NK-92 (cell line): Measurements from ENCODE around the gene IRS2.

Experiments
- DNase-seq: peaks from one replicate; lab custom pipeline; 2025; ENCODE audit not compliant: unreplicated experiment; lab: John Stamatoyannopoulos, UW

Gene IRS2

GRCh38 chr13:109803825-109804224, 17.4 kb upstream of the IRS2 start:
- no peak for DNase-seq

- DNase-seq: no peak
Measured at GRCh38 chr13:109802936-109803335, 16.6 kb upstream of the IRS2 start.

- no peak for DNase-seq
Measured at GRCh38 chr13:109795011-109795410, 8.6 kb upstream of the IRS2 start.

GRCh38 chr13:109794095-109794494, 7.7 kb upstream of the IRS2 start:
- DNase-seq: no peak

- DNase-seq: no peak
Measured at GRCh38 chr13:109792416-109793059, 6.2 kb upstream of the IRS2 start.

- no peak for DNase-seq
Measured at GRCh38 chr13:109790942-109791605, 4.7 kb upstream of the IRS2 start.

GRCh38 chr13:109790086-109790485, 3.7 kb upstream of the IRS2 start:
- no peak for DNase-seq

GRCh38 chr13:109789262-109789661, 2.9 kb upstream of the IRS2 start:
- no peak for DNase-seq

- DNase-seq: no peak
Measured at GRCh38 chr13:109788372-109789111, 2.2 kb upstream of the IRS2 start.

GRCh38 chr13:109787135-109787954, 962 bp upstream of the IRS2 start:
- DNase-seq: no peak

GRCh38 chr13:109785892-109786450, 412 bp downstream of the IRS2 start:
- DNase-seq: no peak

GRCh38 chr13:109785141-109785891, 1.1 kb downstream of the IRS2 start:
- no peak for DNase-seq

- no peak for DNase-seq
Measured at GRCh38 chr13:109784590-109785140, 1.7 kb downstream of the IRS2 start.

GRCh38 chr13:109783815-109784589, 2.4 kb downstream of the IRS2 start:
- no peak for DNase-seq

- no peak for DNase-seq
Measured at GRCh38 chr13:109783447-109783814, 3.0 kb downstream of the IRS2 start.

- DNase-seq: no peak
Measured at GRCh38 chr13:109782823-109783431, 3.5 kb downstream of the IRS2 start.

GRCh38 chr13:109782066-109782822, 4.1 kb downstream of the IRS2 start:
- DNase-seq: no peak

GRCh38 chr13:109781384-109782065, 4.9 kb downstream of the IRS2 start:
- no peak for DNase-seq
